BE2C (cell line): ENCODE results near the gene CCM2.

ENCODE experiments used
- DNase-seq: peaks from one replicate; pipeline ENCODE4 v3.0.0-alpha.2; 2020
- H3K27me3 ChIP-seq: fragments of 250-450 bp; sonication (Bioruptor Pico); 2 replicates; pipeline ENCODE4 v1.5.1; 2020; ENCODE audit warnings: mild to moderate bottlenecking
- H3K36me3 ChIP-seq: fragments of 250-450 bp; sonication (Bioruptor Pico); 2 replicates; pipeline ENCODE4 v1.5.1; 2020; ENCODE audit warnings: mild to moderate bottlenecking
- H3K4me1 ChIP-seq: fragments of 250-450 bp; sonication (Bioruptor Pico); 2 replicates; pipeline ENCODE4 v1.5.1; 2020
- H3K4me3 ChIP-seq: 2 replicates; pipeline ENCODE4 v1.5.1; 2011; ENCODE audit warnings: low read depth, low read length
- H3K9me3 ChIP-seq: fragments of 250-450 bp; sonication (Bioruptor Pico); 2 replicates; pipeline ENCODE4 v1.5.1; 2020
- CTCF ChIP-seq: IDR thresholded peaks from 2 replicates; pipeline ENCODE4 v1.5.1; 2012; ENCODE audit warnings: mild to moderate bottlenecking, low read depth, low read length

CCM2 gene

GRCh38 chr7:45125193-45125904 is 125.3 kb downstream of the CCM2 start:
- Histone ChIP-seq H3K4me3 (no peak overlapping the region), H3K36me3 (no peaks in the 10 kb centered on the region), H3K27me3 (no peaks in the 10 kb centered on the region), H3K4me1 (no peaks in the 10 kb centered on the region), H3K9me3 (no peaks in the 10 kb centered on the region)
- no peak for TF ChIP-seq CTCF
- DNase-seq = no peak
